Ovary (tissue), 9 donors: ENCODE results near the gene CNTNAP5. TPM values are rescaled to one million over a fixed set of nuclear protein-coding genes. Genes with fewer than 3 reads are reported as not detected.

Source experiments
- DNase-seq, 5 donors: peaks; one replicate each; pipeline ENCODE4 v3.0.0-alpha.2; 2019 to 2020
- H3K27ac ChIP-seq, 2 donors: fragments of 200-600 bp; one replicate each; pipeline versions ENCODE4 v1.5.1 to v1.8.0; 2019 to 2022
- H3K27me3 ChIP-seq: fragments of 200-600 bp; one replicate; pipeline ENCODE4 v1.8.0; 2022
- H3K36me3 ChIP-seq: fragments of 200-600 bp; sonication (generic); one replicate; pipeline ENCODE4 v1.5.1; 2019
- H3K4me1 ChIP-seq: one replicate; pipeline ENCODE4 v1.8.1; 2013; ENCODE audit warnings: mild to moderate bottlenecking, moderate library complexity; ENCODE audit not compliant: insufficient read depth
- H3K4me3 ChIP-seq: fragments of 200-600 bp; sonication (generic); one replicate; pipeline ENCODE4 v1.5.1; 2017
- H3K9me3 ChIP-seq, 2 donors: fragments of 200-600 bp in 1 of 2; sonication (generic) in 1 of 2; one replicate each; pipeline versions ENCODE4 v1.5.1 to v1.8.1; 2013 to 2019; ENCODE audit warnings: mild to moderate bottlenecking in 1 of 2, moderate library complexity in 1 of 2
- EP300 ChIP-seq: sonication (generic); formaldehyde crosslinking; IDR thresholded peaks from one replicate; pipeline ENCODE4 v1.6.1; 2017; ENCODE audit warnings: antibody characterized with exemption
- POLR2A ChIP-seq: fragments of 450-650 bp; IDR thresholded peaks from one replicate; pipeline ENCODE4 v1.6.1; 2017; ENCODE audit warnings: antibody characterized with exemption, mild to moderate bottlenecking, moderate library complexity
- WGBS, 3 donors: extraction: QIAGEN DNeasy Blood & Tissue Kit in 1 of 3; methylation state at CpG; one replicate each; pipeline versions ENCODE4 v1.1.5 to v1.1.7; 2013 to 2017; 5-methylcytosine and 5-hydroxymethylcytosine counted together
- intact Hi-C, 4 donors: fragments of 100-400 bp; cut with DNase I; formaldehyde crosslinking; loops; one replicate each; pipeline versions ENCODE4 v1.11.0 to v1.15.1; 2022 to 2023
- polyA plus RNA-seq, 2 donors: library from polyadenylated mRNA; stranded (reverse); fragments of 200-250 nt in 1 of 2; fragments of 350-450 nt in 1 of 2; fragmentation: Illumina TruSeq in 1 of 2; extraction: RNeasy Lipid Tissue Mini Kit (QIAGEN cat#74804) in 1 of 2; gene quantifications; one replicate each; pipeline ENCODE4 v1.2.3, GENCODE V29; 2013 to 2014
- total RNA-seq, 7 donors: library from RNA; depleted of rRNA in 2 of 7; stranded (reverse); fragments of >200 nt in 2 of 7; fragmentation: NEBNext Ultra II Directional in 3 of 7; extraction: Animal tissue kit (Norgen Biotek cat#: 25700) in 3 of 7; gene quantifications; one replicate each; pipeline versions ENCODE4 v1.1.0 to v1.2.4, GENCODE V29; 2016 to 2023
- TF ChIP-seq, protein P1 (sequence below), 3 donors: fragments of 450-650 bp in 2 of 3; fragments of 200-600 bp in 1 of 3; IDR thresholded peaks; one replicate each; pipeline versions ENCODE4 v1.5.1 to v1.8.0; 2016 to 2022; ENCODE audit warnings: antibody characterized with exemption in 3 of 3, mild to moderate bottlenecking in 1 of 3
- donor health status: DM: no; HTN: no; CAD: no; lungs with moderate emphysema.
- donor health status: DM: no; HTN: no; CAD: no.
- donor health status: Bipolar disorder and iron deficiency.
- donor health status: DM: yes; HTN: yes; CAD: no.
- donor health status: DM: no; HTN: no; CAD: no.
- donor health status: DM: yes; HTN: yes; CAD: no.

CNTNAP5 gene
- total and polyA plus RNA-seq, 9 donors = not detected

DNA sequence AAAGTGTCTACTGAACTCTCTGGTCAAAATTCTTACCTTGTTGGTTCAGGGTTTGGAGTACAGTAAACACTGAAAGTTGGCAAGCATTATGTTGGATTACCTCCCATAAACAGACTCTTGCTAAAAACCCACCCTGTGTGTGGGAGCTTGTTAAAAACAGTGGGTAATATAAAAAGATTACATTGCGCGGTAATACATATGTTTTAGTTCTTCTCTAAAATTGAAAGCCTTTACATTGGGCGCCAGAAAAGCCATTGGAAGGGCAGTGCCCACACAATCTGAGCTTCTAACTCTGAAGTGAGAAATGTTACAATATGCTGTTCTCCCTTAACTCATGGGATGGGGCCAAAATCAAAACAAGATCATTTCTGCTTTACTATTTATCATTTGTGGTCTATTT lies 510.7 kb downstream of the CNTNAP5 start:
- no peaks in the 10 kb centered on the region for H3K36me3 ChIP-seq
- 34 to 61% (median 54%) methylated on average over 3 of the region's 3 CpGs for WGBS, 3 donors
- no peak for TF ChIP-seq POLR2A
- TF ChIP-seq, protein P1, sequence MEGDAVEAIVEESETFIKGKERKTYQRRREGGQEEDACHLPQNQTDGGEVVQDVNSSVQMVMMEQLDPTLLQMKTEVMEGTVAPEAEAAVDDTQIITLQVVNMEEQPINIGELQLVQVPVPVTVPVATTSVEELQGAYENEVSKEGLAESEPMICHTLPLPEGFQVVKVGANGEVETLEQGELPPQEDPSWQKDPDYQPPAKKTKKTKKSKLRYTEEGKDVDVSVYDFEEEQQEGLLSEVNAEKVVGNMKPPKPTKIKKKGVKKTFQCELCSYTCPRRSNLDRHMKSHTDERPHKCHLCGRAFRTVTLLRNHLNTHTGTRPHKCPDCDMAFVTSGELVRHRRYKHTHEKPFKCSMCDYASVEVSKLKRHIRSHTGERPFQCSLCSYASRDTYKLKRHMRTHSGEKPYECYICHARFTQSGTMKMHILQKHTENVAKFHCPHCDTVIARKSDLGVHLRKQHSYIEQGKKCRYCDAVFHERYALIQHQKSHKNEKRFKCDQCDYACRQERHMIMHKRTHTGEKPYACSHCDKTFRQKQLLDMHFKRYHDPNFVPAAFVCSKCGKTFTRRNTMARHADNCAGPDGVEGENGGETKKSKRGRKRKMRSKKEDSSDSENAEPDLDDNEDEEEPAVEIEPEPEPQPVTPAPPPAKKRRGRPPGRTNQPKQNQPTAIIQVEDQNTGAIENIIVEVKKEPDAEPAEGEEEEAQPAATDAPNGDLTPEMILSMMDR (IDR thresholded peaks at IDR 0.05) = no peak
- no peak for TF ChIP-seq EP300
- DNase-seq = no peak
- intact Hi-C loops = no loop called here
- no peaks in the 10 kb centered on the region for H3K4me1 ChIP-seq
- H3K9me3 ChIP-seq = no peaks in the 10 kb centered on the region
- H3K27ac ChIP-seq = no peak overlapping the region
- H3K4me3 ChIP-seq = no peak overlapping the region
- no peaks in the 10 kb centered on the region for H3K27me3 ChIP-seq

DNA sequence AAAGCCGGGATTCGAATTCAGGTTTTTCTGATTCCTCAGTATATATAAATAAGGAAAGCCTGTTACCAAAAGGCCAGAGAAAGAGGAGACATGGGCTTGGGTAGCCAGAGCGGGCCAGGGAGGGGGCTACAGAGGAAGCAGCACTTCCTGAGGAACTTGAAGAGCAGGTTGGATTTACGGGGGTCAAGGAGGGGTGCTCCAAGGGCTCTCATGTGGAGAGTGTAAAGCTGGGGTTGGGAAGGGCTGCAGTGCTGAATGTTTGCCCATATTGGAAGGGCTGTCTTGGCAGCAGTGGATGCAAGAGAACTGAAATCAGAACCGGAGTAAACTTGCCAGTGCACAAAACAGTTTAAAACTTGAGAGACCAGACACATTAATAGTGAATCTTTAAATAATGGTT lies 511.5 kb downstream of the CNTNAP5 start:
- no peak for DNase-seq
- TF ChIP-seq, protein P1 (IDR thresholded peaks at IDR 0.05) = no peak
- TF ChIP-seq EP300 (no peak), POLR2A (no peak)
- Histone ChIP-seq H3K36me3 (no peaks in the 10 kb centered on the region), H3K27me3 (no peaks in the 10 kb centered on the region), H3K4me3 (no peak overlapping the region), H3K9me3 (no peaks in the 10 kb centered on the region), H3K4me1 (no peaks in the 10 kb centered on the region), H3K27ac (no peak overlapping the region)
- 65 to 74% (median 72%) methylated on average over 5 of the region's 5 CpGs for WGBS, 3 donors
- intact Hi-C loops = no loop called here

DNA sequence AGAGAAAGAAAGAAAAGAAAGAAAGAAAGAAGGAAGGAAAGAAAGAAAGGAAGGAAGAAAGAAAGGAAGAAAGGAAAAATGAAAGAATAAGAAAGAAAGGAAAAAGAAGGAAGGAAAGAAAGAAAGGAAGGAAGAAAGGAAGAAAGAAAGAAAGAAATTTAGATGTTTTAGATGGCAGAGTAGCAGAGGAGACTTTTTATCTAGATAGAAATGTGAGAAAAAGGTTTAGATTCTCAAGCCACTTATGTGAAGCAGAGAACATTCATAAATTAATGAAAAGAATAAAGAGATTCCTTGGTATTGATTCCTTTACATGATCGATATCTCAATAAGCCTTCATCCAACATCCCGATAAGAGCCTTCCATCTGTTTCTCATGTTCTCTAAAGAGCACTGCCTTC lies 513.5 kb downstream of the CNTNAP5 start:
- 93 to 96% (median 93%) methylated on average over 2 of the region's 2 CpGs for WGBS, 3 donors
- Histone ChIP-seq H3K36me3 (no peaks in the 10 kb centered on the region), H3K4me3 (no peak overlapping the region), H3K27me3 (no peaks in the 10 kb centered on the region), H3K9me3 (no peaks in the 10 kb centered on the region), H3K27ac (no peak overlapping the region), H3K4me1 (no peaks in the 10 kb centered on the region)
- intact Hi-C loops = no loop called here
- TF ChIP-seq POLR2A (no peak), EP300 (no peak)
- TF ChIP-seq, protein P1 (IDR thresholded peaks at IDR 0.05) = no peak
- DNase-seq = no peak

DNA sequence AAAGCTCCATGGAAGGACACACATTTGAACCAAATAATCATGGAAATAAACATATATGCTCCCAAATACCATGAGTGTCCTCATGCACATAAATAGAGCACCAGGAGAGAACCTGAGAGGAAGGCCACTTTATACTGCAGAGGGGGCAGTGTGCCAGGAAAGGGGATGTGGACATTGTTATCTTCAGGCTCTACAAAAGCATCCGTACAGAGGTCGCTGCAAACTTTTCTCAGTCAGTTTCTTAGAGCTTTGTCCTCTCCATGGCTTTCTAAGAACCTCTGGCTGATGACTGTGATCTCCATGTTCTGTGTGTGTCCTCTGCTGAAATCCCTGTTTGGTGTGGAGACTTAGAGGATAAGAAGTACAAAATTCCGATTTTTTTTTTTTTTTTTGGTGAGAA lies 515.7 kb downstream of the CNTNAP5 start:
- no peaks in the 10 kb centered on the region for H3K27me3 ChIP-seq
- no peaks in the 10 kb centered on the region for H3K36me3 ChIP-seq
- H3K9me3 ChIP-seq = no peaks in the 10 kb centered on the region
- no peak overlapping the region for H3K4me3 ChIP-seq
- DNase-seq = no peak
- 57 to 68% (median 60%) methylated on average over 3 of the region's 3 CpGs for WGBS, 3 donors
- intact Hi-C loops = no loop called here
- no peaks in the 10 kb centered on the region for H3K4me1 ChIP-seq
- TF ChIP-seq EP300 = no peak
- TF ChIP-seq POLR2A = no peak
- TF ChIP-seq, protein P1 (IDR thresholded peaks at IDR 0.05) = no peak
- H3K27ac ChIP-seq = no peak overlapping the region
